DMS53 treated with DMSO at 0.1 percent for 48 hours (cell line): ENCODE data around the gene NR3C2.
A peak's percentile ranks its signal among the peaks of the same experiment; 100 is the strongest.

Experiments used
- DNase-seq: peaks from one replicate; lab custom pipeline; 2025; ENCODE audit not compliant: unreplicated experiment; lab: John Stamatoyannopoulos, UW

The NR3C2 gene

DNA sequence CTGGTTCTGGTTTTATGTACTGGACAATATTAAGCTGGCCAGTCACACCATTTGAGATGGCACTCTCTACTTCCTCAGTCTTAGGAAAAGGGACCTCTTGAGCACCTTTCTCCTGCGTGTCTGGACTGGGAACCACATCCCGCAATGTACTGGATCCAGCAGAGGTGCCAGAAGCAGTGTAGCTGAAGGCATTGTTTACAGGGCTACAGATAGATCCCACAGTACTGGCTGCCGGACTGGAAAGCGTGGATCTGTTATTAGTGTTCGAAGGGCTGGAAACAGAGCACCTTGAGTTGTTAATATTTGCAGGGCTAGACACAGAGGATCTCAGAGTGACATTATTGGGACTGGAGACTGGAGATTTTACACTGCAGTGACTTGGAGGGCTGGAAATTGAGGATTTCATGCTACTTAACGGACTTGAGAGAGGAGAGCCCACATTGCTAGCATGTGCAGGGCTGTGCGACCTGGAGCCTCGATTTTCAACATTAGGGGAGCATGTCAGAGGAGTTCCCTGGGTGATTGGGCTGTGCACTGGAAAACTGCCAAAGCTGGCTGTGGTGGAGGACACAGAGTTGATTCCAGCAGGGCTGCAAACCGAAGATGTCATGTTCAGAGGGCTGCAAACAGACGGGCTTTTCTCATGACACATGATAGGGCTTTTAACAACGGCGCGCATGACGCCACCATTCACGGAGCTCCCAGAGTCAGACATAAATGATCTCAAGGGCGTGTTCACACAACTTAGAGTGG lies 6.4 kb downstream of the NR3C2 start:
- DNase-seq, result no peak

- no peak for DNase-seq
These were observed 8.0 kb downstream of the NR3C2 start for GRCh38 chr4:148434075-148434773.

DNA sequence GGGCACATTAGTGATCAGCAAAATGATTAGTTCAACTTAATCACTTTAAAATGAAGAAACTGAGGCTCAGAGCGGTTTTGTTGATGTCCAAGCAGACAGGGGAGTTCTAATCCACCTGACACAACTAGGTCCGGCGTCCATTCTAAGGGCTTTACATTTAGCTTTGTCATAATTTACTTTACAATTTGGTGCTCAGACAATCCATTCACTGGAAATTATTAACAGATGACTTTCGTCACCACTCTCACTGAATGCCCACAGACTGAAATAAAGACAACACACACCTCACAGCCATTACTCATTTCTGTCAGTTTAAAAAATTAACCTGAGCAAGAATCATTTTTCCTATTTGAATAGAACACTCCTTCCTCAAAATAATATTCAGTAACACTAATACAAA lies 10.8 kb downstream of the NR3C2 start:
- peak; percentile 56 for DNase-seq

DNA sequence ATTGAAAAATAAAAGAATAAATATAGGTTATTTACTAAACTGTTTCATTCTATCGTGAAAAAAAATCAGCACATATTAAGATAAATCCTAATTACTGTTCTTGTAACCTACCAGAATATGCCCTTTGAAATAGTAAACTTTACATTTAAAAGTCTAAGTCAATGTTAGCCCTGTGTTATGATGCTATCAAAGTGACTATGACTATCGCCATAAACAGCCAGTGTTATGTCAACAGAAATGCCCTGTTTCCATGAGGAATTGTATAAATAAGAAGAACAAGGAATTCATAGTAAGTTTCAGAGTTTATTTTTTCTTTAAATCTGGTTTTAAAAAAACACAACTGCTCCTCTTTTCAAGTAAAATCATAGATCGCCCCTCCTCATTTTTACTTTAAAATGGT lies 11.4 kb downstream of the NR3C2 start:
- DNase-seq, result no peak

- no peak for DNase-seq
These were observed 13.0 kb downstream of the NR3C2 start for GRCh38 chr4:148429206-148429605.

- DNase-seq, result no peak
These were observed 15.6 kb downstream of the NR3C2 start for GRCh38 chr4:148426643-148427042.

DNA sequence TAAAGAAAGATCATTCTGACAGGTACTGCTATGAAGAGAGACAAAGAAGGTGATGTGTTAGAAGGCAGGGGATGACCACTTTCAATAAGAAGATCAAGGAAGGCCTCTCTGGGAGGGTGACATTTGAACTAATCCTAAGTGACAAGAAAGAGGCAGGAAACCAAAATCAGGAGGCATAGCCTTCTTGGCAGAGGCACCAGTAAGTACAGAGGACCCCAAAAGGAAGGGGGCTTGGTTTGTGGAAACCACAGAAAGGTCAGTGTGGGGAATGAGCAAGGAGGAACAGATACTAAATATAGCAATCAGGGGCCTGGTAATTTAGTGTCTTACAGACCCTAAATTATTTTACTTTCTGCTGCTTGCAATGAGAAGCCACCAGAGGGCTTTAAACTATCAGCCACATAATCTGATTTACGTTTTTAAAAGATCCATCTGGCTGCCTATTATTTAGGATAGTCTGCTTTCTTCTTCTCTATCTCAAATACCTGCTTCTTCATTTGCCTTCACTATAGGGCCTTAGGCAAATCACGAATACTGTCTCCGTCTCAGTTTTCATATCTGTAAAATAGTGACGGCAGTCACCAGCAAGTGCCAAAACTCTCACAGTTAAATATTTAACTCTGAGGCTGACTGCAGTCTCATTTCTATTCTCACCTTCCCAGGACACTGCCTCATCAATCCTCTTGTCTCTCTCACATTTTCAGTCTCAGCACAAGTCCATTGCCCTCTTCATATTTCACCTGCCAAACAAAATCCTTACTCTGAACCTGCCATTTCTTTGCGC lies 16.7 kb downstream of the NR3C2 start:
- no peak for DNase-seq

GRCh38 chr4:148420397-148420796 lies 21.8 kb downstream of the NR3C2 start:
- DNase-seq, result no peak

DNA sequence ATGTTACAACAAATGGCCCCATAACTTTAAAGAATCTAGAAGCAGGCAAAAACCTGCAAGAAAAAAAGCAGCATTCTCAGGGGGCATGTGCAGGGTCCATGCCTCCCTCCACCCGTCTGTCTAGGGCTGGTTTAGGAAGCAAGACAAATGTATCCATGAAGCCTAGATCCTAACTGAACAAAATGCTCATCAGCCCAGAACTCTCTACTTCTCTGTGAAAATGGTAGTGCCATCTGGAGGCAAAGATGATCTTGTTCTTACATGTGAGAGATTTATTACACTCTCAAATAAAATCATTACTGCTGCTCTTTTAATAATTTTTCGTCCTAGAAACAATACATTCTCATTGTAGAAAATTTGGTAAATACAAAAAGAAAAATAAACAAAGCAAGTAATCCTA lies 26.7 kb downstream of the NR3C2 start:
- peak; percentile 5 for DNase-seq

GRCh38 chr4:148412460-148412994 lies 29.7 kb downstream of the NR3C2 start:
- DNase-seq, result no peak

- DNase-seq, result no peak
These were observed 36.9 kb downstream of the NR3C2 start for GRCh38 chr4:148405161-148405893.

- DNase-seq, result no peak
These were observed 43.2 kb downstream of the NR3C2 start for GRCh38 chr4:148398988-148399387.

- DNase-seq, result no peak
These were observed 44.4 kb downstream of the NR3C2 start for GRCh38 chr4:148397771-148398170.

GRCh38 chr4:148396986-148397673 lies 45.1 kb downstream of the NR3C2 start:
- DNase-seq, result no peak

DNA sequence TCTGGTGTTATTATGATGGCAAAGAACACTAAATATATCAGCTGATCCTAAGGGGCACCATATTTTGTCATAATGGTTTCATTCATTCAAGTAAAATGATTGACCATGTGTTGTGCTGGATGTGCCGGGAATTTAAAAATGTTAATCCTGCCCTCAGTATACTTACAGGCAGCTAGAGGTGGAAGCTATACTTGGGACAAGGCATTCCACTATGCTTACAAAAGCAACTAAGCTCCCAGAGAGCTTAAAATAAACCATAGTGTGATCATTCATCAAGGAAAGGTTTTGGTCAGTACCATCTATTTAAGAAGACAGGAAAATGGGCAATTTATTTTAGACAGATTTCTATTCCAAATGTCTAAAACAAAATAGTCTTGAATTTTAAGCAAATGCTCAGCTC lies 46.4 kb downstream of the NR3C2 start:
- no peak for DNase-seq

GRCh38 chr4:148391056-148391455 lies 51.2 kb downstream of the NR3C2 start:
- no peak for DNase-seq

DNA sequence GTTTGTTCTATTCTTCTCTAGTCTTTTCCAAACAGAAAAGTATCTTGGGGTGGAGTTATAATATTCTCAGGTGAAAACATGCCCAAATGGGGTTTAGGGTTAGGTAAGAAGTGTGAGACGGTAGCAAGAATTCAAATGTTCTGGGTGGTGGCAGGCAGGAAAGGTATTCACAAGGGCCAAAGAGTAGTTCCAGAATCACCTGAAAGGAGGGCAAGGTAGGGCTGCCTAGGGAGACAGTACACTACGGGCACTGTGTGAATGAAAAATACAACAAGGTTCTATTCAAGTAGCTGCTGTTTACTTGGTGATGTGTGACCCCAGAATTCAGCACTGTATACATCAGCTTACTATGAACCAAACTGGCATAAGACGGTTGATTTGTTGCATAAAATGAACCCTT lies 51.9 kb downstream of the NR3C2 start:
- no peak for DNase-seq

GRCh38 chr4:148380291-148380690 lies 61.9 kb downstream of the NR3C2 start:
- no peak for DNase-seq

- DNase-seq, result peak; percentile 57
These were observed 66.1 kb downstream of the NR3C2 start for GRCh38 chr4:148376151-148376550.

DNA sequence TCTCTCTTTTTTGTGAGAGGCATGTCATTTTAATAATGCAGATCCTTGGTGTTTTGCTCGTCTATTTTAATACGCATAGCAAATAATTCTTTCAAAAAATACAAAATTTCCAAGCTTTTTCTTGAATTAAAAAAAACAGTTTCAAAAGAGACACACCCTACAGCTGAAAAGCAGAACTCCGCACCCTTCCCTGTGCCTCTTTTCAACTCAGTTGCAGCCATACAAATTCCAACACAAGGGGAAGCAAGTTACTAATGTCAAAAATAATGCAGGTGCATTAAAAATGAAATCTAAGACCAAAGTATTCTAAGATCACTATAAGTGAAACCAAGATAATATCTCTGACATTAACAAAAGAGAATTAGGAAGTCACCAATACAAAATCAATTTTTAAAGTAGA lies 66.6 kb downstream of the NR3C2 start:
- DNase-seq, result no peak
